GM10266 (cell line): ENCODE results near the gene CLIC6.

Source experiments
- DNase-seq: peaks from one replicate; pipeline ENCODE4 v3.0.0; 2012; ENCODE audit errors: extremely low spot score
- CTCF ChIP-seq: IDR thresholded peaks from 2 replicates; pipeline ENCODE4 v1.5.1; 2012; ENCODE audit warnings: mild to moderate bottlenecking, low read depth; ENCODE audit not compliant: control insufficient read depth, insufficient read depth; ENCODE audit errors: missing control alignments

The CLIC6 gene

GRCh38 chr21:34642211-34643075 is 26.4 kb upstream of the CLIC6 start:
- DNase-seq = peak; percentile 38
- no peak for TF ChIP-seq CTCF

- no peak for TF ChIP-seq CTCF
Measured at GRCh38 chr21:34644825-34645224, 24.0 kb upstream of the CLIC6 start.

GRCh38 chr21:34647555-34647954 is 21.2 kb upstream of the CLIC6 start:
- no peak for TF ChIP-seq CTCF
- no peak for DNase-seq

More at GRCh38 chr21:34644825-34645224, 24.0 kb upstream of the CLIC6 start:
- DNase-seq = no peak

- TF ChIP-seq CTCF = no peak
- no peak for DNase-seq
Measured at GRCh38 chr21:34648739-34649297, 20.0 kb upstream of the CLIC6 start.

- DNase-seq = no peak
- no peak for TF ChIP-seq CTCF
Measured at GRCh38 chr21:34649400-34649799, 19.4 kb upstream of the CLIC6 start.

GRCh38 chr21:34650861-34651431 is 17.8 kb upstream of the CLIC6 start:
- TF ChIP-seq CTCF = no peak
- no peak for DNase-seq

GRCh38 chr21:34651642-34652041 is 17.2 kb upstream of the CLIC6 start:
- no peak for TF ChIP-seq CTCF
- no peak for DNase-seq
